LNCAP (cell line): ENCODE measurements around the gene KCNAB2.

Experiments used
- TF ChIP-seq, protein P1 (sequence below): fragments of 450-650 bp; IDR thresholded peaks from 2 replicates; pipeline ENCODE4 v1.5.1; 2017; ENCODE audit warnings: mild to moderate bottlenecking

Gene KCNAB2

GRCh38 chr1:6068073-6068472, 22.4 kb downstream of the KCNAB2 start:
- TF ChIP-seq, protein P1, sequence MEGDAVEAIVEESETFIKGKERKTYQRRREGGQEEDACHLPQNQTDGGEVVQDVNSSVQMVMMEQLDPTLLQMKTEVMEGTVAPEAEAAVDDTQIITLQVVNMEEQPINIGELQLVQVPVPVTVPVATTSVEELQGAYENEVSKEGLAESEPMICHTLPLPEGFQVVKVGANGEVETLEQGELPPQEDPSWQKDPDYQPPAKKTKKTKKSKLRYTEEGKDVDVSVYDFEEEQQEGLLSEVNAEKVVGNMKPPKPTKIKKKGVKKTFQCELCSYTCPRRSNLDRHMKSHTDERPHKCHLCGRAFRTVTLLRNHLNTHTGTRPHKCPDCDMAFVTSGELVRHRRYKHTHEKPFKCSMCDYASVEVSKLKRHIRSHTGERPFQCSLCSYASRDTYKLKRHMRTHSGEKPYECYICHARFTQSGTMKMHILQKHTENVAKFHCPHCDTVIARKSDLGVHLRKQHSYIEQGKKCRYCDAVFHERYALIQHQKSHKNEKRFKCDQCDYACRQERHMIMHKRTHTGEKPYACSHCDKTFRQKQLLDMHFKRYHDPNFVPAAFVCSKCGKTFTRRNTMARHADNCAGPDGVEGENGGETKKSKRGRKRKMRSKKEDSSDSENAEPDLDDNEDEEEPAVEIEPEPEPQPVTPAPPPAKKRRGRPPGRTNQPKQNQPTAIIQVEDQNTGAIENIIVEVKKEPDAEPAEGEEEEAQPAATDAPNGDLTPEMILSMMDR = no peak

GRCh38 chr1:6068932-6069331, 23.2 kb downstream of the KCNAB2 start:
- TF ChIP-seq, protein P1 = no peak

DNA sequence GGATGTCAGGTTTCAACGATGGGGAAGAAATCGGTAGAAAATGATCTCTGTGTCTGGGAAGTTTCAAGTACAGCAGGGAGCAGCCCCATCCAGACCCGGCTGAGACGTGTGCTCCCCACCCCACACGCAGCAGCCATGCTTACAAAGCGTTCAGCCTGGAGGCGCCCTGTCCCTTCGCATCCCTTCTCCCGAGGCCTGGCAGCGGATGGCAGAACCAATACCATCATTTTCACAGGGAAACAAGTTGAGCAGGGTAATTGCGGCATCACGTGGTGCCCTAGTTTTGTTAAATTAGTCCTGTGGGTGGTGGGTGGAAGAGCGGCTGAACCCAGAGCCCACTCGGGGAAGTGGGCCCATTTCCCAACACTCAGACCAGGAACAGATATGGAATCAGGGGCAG, 23.9 kb downstream of the KCNAB2 start:
- TF ChIP-seq, protein P1 = no peak

GRCh38 chr1:6070450-6070974, 24.8 kb downstream of the KCNAB2 start:
- TF ChIP-seq, protein P1 = no peak

GRCh38 chr1:6071219-6071618, 25.5 kb downstream of the KCNAB2 start:
- TF ChIP-seq, protein P1 = no peak

- TF ChIP-seq, protein P1 = no peak
Measured at GRCh38 chr1:6072774-6073479, 27.2 kb downstream of the KCNAB2 start.

- TF ChIP-seq, protein P1 = no peak
Measured at GRCh38 chr1:6073480-6074053, 27.9 kb downstream of the KCNAB2 start.
